ENCODE data around the gene SIGLEC15.
A peak's percentile ranks its signal among the peaks of the same experiment; 100 is the strongest.
"Not testable (repeated sequence)": the region's sequence is repeated elsewhere in the genome, so short reads cannot be mapped to it uniquely, and the experiment has no call there.

SIGLEC15 gene

GRCh38 chr18:45847119-45847518 is 21.6 kb downstream of the SIGLEC15 start:
- no peak for DNase-seq

GRCh38 chr18:45848643-45849042 is 23.2 kb downstream of the SIGLEC15 start:
- DNase-seq = not testable (repeated sequence)

GRCh38 chr18:45849529-45849928 is 24.1 kb downstream of the SIGLEC15 start:
- DNase-seq = no peak

GRCh38 chr18:45850021-45850420 is 24.5 kb downstream of the SIGLEC15 start:
- no peak for DNase-seq

- no peak for DNase-seq
Measured at GRCh38 chr18:45851161-45851925, 25.9 kb downstream of the SIGLEC15 start.

GRCh38 chr18:45852631-45853030 is 27.2 kb downstream of the SIGLEC15 start:
- no peak for DNase-seq

- DNase-seq = no peak
Measured at GRCh38 chr18:45854036-45854586, 28.6 kb downstream of the SIGLEC15 start.

GRCh38 chr18:45856531-45856930 is 31.1 kb downstream of the SIGLEC15 start:
- no peak for DNase-seq

- no peak for DNase-seq
Measured at GRCh38 chr18:45859334-45859733, 33.9 kb downstream of the SIGLEC15 start.

- DNase-seq = no peak
Measured at GRCh38 chr18:45860492-45860891, 35.0 kb downstream of the SIGLEC15 start.

GRCh38 chr18:45860971-45861370 is 35.5 kb downstream of the SIGLEC15 start:
- no peak for DNase-seq

- no peak for DNase-seq
Measured at GRCh38 chr18:45861926-45862325, 36.5 kb downstream of the SIGLEC15 start.

GRCh38 chr18:45863469-45863868 is 38.0 kb downstream of the SIGLEC15 start:
- no peak for DNase-seq

- DNase-seq = no peak
Measured at GRCh38 chr18:45864081-45864480, 38.6 kb downstream of the SIGLEC15 start.

GRCh38 chr18:45865466-45865865 is 40.0 kb downstream of the SIGLEC15 start:
- no peak for DNase-seq

- no peak for DNase-seq
Measured at GRCh38 chr18:45870419-45870818, 44.9 kb downstream of the SIGLEC15 start.

- no peak for DNase-seq
Measured at GRCh38 chr18:45871431-45872084, 46.1 kb downstream of the SIGLEC15 start.

- no peak for DNase-seq
Measured at GRCh38 chr18:45874491-45875184, 49.2 kb downstream of the SIGLEC15 start.

- no peak for DNase-seq
Measured at GRCh38 chr18:45876161-45876560, 50.7 kb downstream of the SIGLEC15 start.

- DNase-seq = no peak
Measured at GRCh38 chr18:45877403-45877802, 51.9 kb downstream of the SIGLEC15 start.

- DNase-seq = peak; percentile 8
Measured at GRCh38 chr18:45879681-45880655, 54.5 kb downstream of the SIGLEC15 start.

GRCh38 chr18:45880876-45881558 is 55.5 kb downstream of the SIGLEC15 start:
- no peak for DNase-seq
